Uterus (tissue), 2 donors: ENCODE measurements around the gene SNX13.

Source experiments
- CTCF ChIP-seq, 4 experiments: fragments of 200-600 bp in 2 of 4; fragments of 450-650 bp in 2 of 4; sonication (generic) in 2 of 4; IDR thresholded peaks; one replicate each; pipeline ENCODE4 v1.5.1; 2016 to 2019; ENCODE audit warnings: antibody characterized with exemption in 4 of 4, mild to moderate bottlenecking in 2 of 4, moderate library complexity in 1 of 4
- POLR2A ChIP-seq, 2 donors: fragments of 450-650 bp; IDR thresholded peaks; one replicate each; pipeline ENCODE4 v1.6.1; 2016; ENCODE audit warnings: antibody characterized with exemption in 2 of 2, mild to moderate bottlenecking in 1 of 2, moderate library complexity in 1 of 2

DNA sequence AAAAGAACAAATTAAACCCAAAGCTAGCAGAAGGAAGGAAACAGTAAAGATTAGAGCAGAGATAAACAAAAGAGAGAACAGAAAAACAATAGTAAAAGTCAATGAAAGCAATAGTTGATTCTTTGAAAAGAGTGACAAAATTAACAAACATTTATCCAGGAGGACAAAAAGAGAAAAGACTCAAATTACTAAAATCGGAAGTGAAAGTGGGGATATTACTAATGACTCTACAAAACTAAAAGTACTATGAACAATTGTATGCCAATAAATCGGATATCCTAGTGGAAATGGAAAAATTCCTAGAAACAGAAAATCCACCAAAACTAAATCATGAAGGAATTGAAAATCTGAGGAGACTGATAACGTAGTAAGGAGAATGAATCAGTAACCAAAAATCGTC is 96.3 kb downstream of the SNX13 start:
- TF ChIP-seq CTCF (IDR thresholded peaks at IDR 0.05) (no peak), POLR2A (IDR thresholded peaks at IDR 0.05) (no peak)
